Heart left ventricle (tissue), 13 donors: ENCODE results near the gene VPS37C.

ENCODE experiments used
- POLR2A ChIP-seq, 2 donors: fragments of 450-650 bp; IDR thresholded peaks; one replicate each; pipeline ENCODE4 v1.6.1; 2017; ENCODE audit warnings: antibody characterized with exemption in 2 of 2, mild to moderate bottlenecking in 2 of 2, moderate library complexity in 2 of 2
- TF ChIP-seq, protein P1 (sequence below), 12 donors: fragments of 200-600 bp; sonication (generic) in 4 of 12; IDR thresholded peaks; one replicate each; pipeline versions ENCODE4 v1.5.0 to v1.8.0; 2018 to 2022; ENCODE audit warnings: antibody characterized with exemption in 12 of 12, mild to moderate bottlenecking in 5 of 12
- donor health status: ischemic (EF 13 %, LVEDD 7.1; RV severe dilation, severe dysfunction).
- donor health status: DM: no; HTN: yes; CAD: no.
- donor health status: DM: no; HTN: no; CAD: no.
- donor health status: ischemic (EF 25% LVEDD 6.9; RV normal size, moderate dysfunction).
- donor health status: ischemic (EF 25% LVEDD 5.7; RV mildly dilated, moderate dysfunction).
- donor health status: ischemic (EF 35%, LVEDD 5.7; RV mildly dilated, moderate dysfunction).
- donor health status: nonischemic (EF 11% LVEDD 7.7; RV severe dilation, severe dysfunction).
- donor health status: DM: yes; HTN: yes; CAD: no.
- donor health status: PGD.
- donor health status: ischemic (EF 29% LVEDD 5.4; RV normal size, mild dysfunction).
- donor health status: nonischemic (EF 23%, LVEDD 6.1; RV moderate dilation, normal function).

DNA sequence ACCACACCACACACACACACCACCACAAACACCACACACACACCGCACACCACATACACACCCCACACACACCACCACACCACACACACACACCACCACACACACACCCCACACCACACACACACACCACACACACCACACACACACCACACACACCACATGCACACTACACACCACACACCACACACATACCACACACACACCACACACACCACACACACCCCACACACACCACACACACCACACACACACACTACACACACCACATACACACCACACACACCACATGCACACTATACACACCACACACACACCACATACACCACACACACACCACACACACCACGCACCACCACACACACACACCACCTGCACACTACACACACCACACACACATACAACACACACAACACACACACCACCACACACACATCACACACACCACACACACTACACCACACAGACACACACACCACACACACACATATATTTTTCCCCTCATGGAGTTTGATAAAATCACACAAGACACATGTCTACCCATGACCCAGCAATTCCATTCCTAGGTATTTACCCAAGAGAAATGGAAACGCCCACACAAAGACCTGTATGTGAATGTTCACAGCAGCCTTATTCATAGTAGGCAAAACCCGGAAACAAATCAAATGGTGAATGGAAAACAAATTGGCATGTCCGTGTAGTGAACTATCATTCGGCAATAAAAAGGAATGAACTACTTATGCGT is 44.6 kb downstream of the VPS37C start:
- TF ChIP-seq, protein P1, sequence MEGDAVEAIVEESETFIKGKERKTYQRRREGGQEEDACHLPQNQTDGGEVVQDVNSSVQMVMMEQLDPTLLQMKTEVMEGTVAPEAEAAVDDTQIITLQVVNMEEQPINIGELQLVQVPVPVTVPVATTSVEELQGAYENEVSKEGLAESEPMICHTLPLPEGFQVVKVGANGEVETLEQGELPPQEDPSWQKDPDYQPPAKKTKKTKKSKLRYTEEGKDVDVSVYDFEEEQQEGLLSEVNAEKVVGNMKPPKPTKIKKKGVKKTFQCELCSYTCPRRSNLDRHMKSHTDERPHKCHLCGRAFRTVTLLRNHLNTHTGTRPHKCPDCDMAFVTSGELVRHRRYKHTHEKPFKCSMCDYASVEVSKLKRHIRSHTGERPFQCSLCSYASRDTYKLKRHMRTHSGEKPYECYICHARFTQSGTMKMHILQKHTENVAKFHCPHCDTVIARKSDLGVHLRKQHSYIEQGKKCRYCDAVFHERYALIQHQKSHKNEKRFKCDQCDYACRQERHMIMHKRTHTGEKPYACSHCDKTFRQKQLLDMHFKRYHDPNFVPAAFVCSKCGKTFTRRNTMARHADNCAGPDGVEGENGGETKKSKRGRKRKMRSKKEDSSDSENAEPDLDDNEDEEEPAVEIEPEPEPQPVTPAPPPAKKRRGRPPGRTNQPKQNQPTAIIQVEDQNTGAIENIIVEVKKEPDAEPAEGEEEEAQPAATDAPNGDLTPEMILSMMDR (IDR thresholded peaks at IDR 0.05) = no peak
- TF ChIP-seq POLR2A (IDR thresholded peaks at IDR 0.05) = no peak
